ENCODE data around the gene ARAF. TPM values are rescaled to one million over a fixed set of nuclear protein-coding genes. Genes with fewer than 3 reads are reported as not detected.

Gene ARAF
- total RNA-seq, 8 experiments from 2014 or later: 9.8 to 44.9 (median 25.4) TPM

DNA sequence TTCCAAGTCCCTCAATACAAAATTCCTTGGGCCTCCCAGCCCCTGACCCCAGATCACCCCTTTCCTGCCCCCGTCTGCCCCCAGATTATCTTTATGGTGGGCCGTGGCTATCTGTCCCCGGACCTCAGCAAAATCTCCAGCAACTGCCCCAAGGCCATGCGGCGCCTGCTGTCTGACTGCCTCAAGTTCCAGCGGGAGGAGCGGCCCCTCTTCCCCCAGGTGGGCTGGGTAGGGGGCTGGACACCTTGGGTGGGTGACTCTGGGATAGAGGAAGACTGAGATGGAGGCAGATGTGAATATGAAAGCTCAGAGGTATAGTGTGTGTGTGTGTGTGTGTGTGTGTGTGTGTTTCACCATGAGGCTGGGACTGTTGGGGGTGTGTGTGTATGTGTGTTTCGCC lies 9.8 kb downstream of the ARAF start:
- ATAC-seq (replicated peaks in 6 of 8): no peak
- WGBS, 10 experiments: 40% methylated on average over 1 of the region's 8 CpGs; no CpG with 5 or more reads in 9 of the 10 experiments
- Histone ChIP-seq H3K27ac (no peak overlapping the region), H3K4me1 (replicated peaks in 1 of 2) (no peaks in the 10 kb centered on the region), H3K4me3 (no peak overlapping the region)
- in situ Hi-C loops (cut with MboI; ENCODE audit: low pct_unique_long_range_greater_than_20kb in 2 of 9, low sequenced_read_pairs in 9 of 9, unreplicated experiment in 9 of 9): no loop called here

DNA sequence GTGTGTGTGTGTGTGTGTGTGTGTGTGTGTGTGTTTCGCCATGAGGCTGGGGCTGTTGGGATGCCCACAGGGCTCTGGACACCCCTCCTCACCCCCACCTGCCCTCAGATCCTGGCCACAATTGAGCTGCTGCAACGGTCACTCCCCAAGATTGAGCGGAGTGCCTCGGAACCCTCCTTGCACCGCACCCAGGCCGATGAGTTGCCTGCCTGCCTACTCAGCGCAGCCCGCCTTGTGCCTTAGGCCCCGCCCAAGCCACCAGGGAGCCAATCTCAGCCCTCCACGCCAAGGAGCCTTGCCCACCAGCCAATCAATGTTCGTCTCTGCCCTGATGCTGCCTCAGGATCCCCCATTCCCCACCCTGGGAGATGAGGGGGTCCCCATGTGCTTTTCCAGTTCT lies 10.2 kb downstream of the ARAF start:
- in situ Hi-C loops (cut with MboI; ENCODE audit: low pct_unique_long_range_greater_than_20kb in 2 of 9, low sequenced_read_pairs in 9 of 9, unreplicated experiment in 9 of 9): no loop called here
- no peaks in the 10 kb centered on the region for H3K4me1 ChIP-seq (replicated peaks in 1 of 2)
- H3K27ac ChIP-seq: no peak overlapping the region
- no CpG with 5 or more reads among the region's 11 CpGs for WGBS, 10 experiments
- no peak overlapping the region for H3K4me3 ChIP-seq
- ATAC-seq (replicated peaks in 6 of 8): peak in 1 of 8 experiments; percentile 23

DNA sequence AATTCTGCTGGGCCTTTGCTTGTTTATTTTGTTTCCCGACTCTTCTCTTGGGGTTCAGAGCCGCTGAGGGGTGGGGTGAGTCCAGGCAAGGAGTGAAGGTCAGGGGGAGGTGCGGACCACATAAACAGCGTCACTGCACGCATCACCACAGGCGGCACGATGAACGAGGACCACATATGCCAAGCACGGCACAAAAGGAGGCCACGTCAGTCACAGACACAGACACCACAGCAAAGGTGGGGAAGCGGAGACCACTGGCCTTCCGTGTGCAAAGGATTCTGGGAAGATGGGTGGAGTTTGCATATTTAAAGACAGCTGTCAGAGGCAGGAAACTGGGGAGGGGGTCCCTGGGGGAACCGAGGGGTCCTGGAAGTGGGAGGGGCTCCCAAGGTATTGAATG lies 10.9 kb downstream of the ARAF start:
- no peak for ATAC-seq (replicated peaks in 6 of 8)
- H3K4me1 ChIP-seq (replicated peaks in 1 of 2): no peaks in the 10 kb centered on the region
- in situ Hi-C loops (cut with MboI; ENCODE audit: low pct_unique_long_range_greater_than_20kb in 2 of 9, low sequenced_read_pairs in 9 of 9, unreplicated experiment in 9 of 9): no loop called here
- H3K27ac ChIP-seq: no peak overlapping the region
- 40% methylated on average over 2 of the region's 13 CpGs; no CpG with 5 or more reads in 9 of the 10 experiments for WGBS, 10 experiments
- no peak overlapping the region for H3K4me3 ChIP-seq

DNA sequence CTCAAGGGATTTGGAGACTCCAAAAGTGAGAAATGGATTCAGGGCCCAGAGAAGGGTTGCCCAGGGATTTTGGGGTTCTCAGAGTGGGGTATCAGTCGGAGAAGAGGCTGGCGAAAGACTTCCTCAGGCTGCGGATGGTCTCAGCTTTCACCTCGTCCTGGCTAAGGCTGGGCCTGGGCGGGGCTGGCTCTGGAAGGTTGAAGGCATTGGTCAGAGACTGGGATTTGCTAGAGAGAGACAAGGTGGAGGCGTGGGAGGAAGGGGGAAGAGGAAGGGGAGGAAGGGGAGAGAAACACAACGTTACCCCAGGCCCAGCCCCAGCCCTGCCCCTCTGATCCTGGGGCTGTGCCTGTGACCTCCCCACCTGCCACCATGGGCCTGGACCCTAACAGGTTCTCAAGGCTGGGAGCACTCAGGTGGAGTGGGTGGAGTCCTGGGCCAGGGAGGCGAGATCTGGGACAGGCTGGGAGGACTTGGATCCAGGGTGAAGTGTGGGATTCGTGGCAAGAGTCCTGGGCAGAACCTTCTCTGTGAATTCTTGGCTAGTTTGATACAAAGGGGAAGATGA lies 11.9 kb downstream of the ARAF start:
- Histone ChIP-seq H3K4me3 (no peak overlapping the region), H3K4me1 (replicated peaks in 1 of 2) (no peaks in the 10 kb centered on the region), H3K27ac (no peak overlapping the region)
- no peak for ATAC-seq (replicated peaks in 6 of 8)
- 55% methylated on average over 2 of the region's 9 CpGs; no CpG with 5 or more reads in 9 of the 10 experiments for WGBS, 10 experiments
- in situ Hi-C loops (cut with MboI; ENCODE audit: low pct_unique_long_range_greater_than_20kb in 2 of 9, low sequenced_read_pairs in 9 of 9, unreplicated experiment in 9 of 9): no loop called here

DNA sequence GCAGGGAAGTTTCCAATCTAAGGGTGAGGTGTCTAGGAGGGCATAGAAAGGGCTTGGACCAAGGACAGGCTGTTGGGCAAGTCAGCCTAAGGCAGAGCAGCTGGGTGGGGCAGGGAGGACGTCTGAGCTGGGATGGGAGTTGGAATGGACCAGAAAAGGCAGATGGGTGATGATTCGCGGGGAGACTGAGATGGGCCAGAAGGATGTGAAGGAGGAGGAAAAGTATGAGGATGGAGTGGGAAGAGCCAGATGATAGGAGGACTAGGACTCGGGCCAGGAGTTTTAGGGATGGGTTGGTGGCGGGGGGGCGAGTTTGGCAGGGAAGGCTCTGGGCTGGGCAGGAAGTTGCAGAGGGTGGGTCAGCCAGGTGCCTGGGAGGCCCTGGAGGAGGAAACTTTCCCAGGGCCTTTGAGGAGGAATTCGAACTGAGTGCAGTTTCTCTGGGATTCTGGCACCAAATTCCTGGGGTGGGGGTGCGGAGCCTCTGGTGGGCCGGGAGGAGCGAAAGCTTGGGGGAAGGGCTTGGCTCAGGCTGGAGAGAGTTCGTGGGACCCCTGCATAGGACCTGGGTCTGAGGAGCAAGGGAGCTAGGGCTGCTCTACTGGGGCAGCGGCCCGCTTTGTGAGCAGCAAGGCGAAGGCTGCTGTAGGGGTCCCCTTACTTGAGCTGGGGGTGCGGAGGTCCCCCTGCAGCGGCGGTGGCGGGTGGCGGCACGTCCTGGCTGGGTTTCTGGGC lies 12.5 kb downstream of the ARAF start:
- 7% methylated on average over 4 of the region's 20 CpGs; no CpG with 5 or more reads in 9 of the 10 experiments for WGBS, 10 experiments
- in situ Hi-C loops (cut with MboI; ENCODE audit: low pct_unique_long_range_greater_than_20kb in 2 of 9, low sequenced_read_pairs in 9 of 9, unreplicated experiment in 9 of 9): no loop called here
- no peak overlapping the region for H3K4me3 ChIP-seq
- no peak overlapping the region for H3K27ac ChIP-seq
- peak; percentile 10 to 54 (median 25) for ATAC-seq (replicated peaks in 6 of 8)
- H3K4me1 ChIP-seq (replicated peaks in 1 of 2): no peaks in the 10 kb centered on the region

DNA sequence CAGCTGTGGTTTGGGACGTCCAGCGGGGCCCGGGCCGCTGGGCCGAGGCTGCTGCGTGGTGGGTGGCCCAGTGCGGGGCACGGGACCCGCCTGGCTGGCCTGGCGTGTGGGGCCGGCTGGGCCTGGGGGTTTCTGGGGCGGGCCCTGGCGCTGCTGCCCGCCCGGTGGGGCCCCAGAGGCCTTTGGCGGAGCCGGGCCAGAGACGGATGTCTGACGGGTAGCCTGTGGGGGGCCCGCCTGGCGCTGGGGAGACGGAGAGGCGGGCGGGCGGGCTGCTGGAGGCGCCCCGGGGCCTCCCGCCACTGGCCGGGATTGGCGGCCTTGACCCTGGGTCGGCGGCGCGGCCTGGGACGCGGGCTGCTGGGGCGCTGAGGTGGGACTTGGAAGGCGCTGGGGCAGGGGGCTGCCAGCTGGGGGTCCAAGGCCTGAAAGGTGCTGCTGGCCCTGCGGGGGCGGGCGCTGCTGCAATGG lies 13.1 kb downstream of the ARAF start:
- WGBS, 10 experiments: no CpG with 5 or more reads among the region's 41 CpGs
- in situ Hi-C loops (cut with MboI; ENCODE audit: low pct_unique_long_range_greater_than_20kb in 2 of 9, low sequenced_read_pairs in 9 of 9, unreplicated experiment in 9 of 9): no loop called here
- Histone ChIP-seq H3K27ac (no peak overlapping the region), H3K4me3 (no peak overlapping the region), H3K4me1 (replicated peaks in 1 of 2) (no peaks in the 10 kb centered on the region)
- ATAC-seq (replicated peaks in 6 of 8): peak in 7 of 8 experiments; percentile 6 to 55 (median 30)

DNA sequence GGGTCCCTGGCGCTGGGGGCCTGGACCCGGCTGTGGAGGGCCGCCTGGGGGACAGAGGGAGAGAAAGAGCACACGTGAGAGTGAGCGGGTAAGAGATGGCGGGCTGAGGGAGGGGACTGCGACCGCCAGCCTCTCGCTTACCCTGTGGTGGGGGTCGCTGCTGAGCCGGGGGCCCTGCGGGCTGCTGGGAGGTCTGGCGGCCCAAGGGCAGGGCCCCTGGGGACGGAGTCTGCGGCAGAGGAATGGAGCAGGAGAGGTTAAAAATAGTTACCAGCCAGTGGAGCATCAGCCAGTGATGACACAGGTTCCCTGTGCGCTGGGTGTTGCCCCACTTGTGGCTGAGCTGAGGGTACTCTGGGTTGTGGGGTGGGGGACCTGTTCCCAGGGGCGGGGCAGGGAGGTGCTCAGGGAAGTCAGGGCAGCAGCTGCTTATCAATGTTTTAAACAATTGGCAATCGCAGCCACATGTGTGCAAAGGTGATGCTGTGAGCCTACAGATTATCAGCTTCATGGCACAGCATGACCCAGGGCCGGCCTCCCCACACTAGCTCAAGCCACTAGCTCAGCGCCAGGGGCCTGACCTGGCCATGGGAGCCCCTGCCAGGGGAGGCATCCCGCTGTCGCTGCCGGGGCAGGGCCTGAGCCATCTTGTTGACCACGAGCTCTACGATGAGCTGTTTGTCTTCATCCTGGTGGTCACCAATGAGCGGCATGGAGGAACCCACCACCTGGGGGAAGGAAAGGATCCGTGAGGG lies 13.7 kb downstream of the ARAF start:
- H3K27ac ChIP-seq: no peak overlapping the region
- peak in 6 of 8 experiments; percentile 3 to 57 (median 32) for ATAC-seq (replicated peaks in 6 of 8)
- in situ Hi-C loops (cut with MboI; ENCODE audit: low pct_unique_long_range_greater_than_20kb in 2 of 9, low sequenced_read_pairs in 9 of 9, unreplicated experiment in 9 of 9): no loop called here
- H3K4me1 ChIP-seq (replicated peaks in 1 of 2): no peaks in the 10 kb centered on the region
- 94% methylated on average over 3 of the region's 27 CpGs; no CpG with 5 or more reads in 9 of the 10 experiments for WGBS, 10 experiments
- no peak overlapping the region for H3K4me3 ChIP-seq

DNA sequence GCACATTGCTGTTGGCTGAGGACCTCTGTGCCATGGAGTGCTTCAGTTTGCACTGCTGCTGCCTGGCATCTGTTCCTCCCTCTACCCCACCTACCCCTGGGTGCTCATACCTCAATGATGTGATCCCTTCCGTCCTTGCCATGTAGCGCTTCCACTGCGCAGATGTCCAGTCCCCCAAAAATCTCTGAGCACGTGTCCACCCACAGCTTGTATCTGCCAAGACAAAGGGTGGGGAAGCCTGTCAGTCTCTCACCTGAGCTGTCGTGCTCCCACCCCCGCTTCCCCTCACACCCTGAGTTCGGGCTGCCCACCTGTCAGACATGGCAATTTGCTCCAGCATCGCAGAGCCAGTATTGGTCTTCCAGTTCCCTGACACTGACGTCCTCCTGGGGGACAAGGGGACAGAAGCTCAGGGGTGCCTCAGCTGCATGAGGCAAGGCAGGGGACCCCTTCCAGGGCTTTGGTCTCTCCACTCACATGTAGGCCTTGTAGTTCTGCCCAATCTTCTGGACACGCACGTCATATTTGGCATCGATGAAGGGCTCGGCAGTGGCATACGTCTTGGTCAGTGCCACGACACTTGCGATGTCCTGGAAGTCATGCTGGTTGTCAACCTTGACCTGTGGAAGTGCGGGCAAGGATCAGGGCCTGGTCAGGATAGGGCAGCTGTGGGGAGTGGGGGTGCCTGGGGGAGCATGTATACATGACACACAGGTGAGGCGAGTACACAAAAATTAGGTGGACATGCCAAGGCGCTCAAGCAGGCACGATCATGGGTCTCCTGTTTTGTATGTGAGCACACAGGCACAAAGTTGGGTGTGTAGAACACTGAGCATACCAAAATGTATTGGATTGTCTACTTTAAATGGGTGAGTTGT lies 15.3 kb downstream of the ARAF start:
- in situ Hi-C loops (cut with MboI; ENCODE audit: low pct_unique_long_range_greater_than_20kb in 2 of 9, low sequenced_read_pairs in 9 of 9, unreplicated experiment in 9 of 9): no loop called here
- ATAC-seq (replicated peaks in 6 of 8): no peak
- no peaks in the 10 kb centered on the region for H3K4me1 ChIP-seq (replicated peaks in 1 of 2)
- H3K27ac ChIP-seq: no peak overlapping the region
- WGBS, 10 experiments: 40 to 92% (median 80%) methylated on average over 1 to 2 of the region's 20 CpGs; no CpG with 5 or more reads in 7 of the 10 experiments
- no peak overlapping the region for H3K4me3 ChIP-seq

DNA sequence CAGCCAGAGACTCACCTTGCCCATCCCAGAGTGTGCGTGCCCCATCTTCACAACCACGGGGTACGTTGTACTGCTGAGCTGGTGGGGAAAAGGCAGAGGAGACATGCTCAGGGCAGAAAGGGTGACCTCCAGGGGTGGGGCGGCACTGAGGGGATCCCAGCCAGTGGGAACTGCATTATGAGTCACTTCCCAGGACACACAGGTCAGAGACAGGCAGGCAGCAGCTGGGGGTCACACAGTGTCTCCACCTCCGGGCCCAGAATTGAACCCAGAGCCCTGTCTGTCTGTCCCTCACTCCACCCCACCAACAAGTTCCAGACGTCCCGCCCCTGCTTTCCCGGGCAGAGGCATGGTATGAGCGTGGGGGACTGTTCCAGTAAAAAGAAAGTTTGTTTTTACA lies 16.4 kb downstream of the ARAF start:
- Histone ChIP-seq H3K4me1 (replicated peaks in 1 of 2) (peaks cover 2 to 5% of the 10 kb centered on the region in 2 donors), H3K4me3 (no peak overlapping the region), H3K27ac (no peak overlapping the region)
- in situ Hi-C loops (cut with MboI; ENCODE audit: low pct_unique_long_range_greater_than_20kb in 2 of 9, low sequenced_read_pairs in 9 of 9, unreplicated experiment in 9 of 9): no loop called here
- WGBS, 10 experiments: no CpG with 5 or more reads among the region's 9 CpGs
- ATAC-seq (replicated peaks in 6 of 8): peak in 2 of 8 experiments; percentile 2 to 26

DNA sequence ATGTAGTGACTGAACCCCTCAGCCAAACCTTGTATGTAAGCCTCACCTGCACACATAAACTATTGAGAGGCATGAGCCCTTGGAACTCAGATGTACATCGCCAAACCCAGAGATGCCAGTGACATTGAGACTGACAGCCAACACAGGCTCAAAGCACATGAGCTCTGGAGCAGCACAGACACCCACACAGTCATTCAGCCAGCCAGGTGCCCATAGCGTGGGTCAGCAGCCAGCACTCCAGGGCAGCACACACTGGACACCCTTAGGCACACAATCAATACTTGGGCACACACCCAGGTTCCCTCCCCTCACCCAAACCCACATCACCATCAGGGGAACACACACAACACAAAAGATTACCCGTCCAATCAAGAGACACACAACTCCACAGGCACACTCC lies 16.9 kb downstream of the ARAF start:
- in situ Hi-C loops (cut with MboI; ENCODE audit: low pct_unique_long_range_greater_than_20kb in 2 of 9, low sequenced_read_pairs in 9 of 9, unreplicated experiment in 9 of 9): no loop called here
- 40% methylated on average over 1 of the region's 3 CpGs; no CpG with 5 or more reads in 9 of the 10 experiments for WGBS, 10 experiments
- H3K27ac ChIP-seq: no peak overlapping the region
- H3K4me1 ChIP-seq (replicated peaks in 1 of 2): peaks cover 2 to 5% of the 10 kb centered on the region in 2 donors
- H3K4me3 ChIP-seq: no peak overlapping the region
- no peak for ATAC-seq (replicated peaks in 6 of 8)

DNA sequence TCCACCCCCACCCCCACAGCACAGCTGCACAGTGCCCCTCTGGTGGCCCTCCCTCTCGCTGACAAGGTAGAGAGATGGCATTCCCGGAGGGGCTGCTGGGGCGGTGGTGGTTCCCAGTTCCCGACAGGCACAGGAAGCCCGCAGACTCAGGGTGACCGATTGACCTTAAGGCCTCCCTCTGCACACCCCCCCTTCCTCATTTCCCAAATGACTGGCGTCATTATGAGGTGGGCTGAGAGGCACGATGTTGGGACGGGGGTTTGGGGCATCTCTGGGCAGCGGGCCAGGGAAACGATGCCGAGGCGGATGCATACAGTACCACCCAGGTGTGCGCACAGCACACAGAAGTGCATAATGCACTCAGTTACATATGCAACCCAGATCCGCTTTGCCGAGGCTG lies 17.7 kb downstream of the ARAF start:
- Histone ChIP-seq H3K27ac (no peak overlapping the region), H3K4me1 (replicated peaks in 1 of 2) (peaks cover 2 to 8% of the 10 kb centered on the region in 2 donors), H3K4me3 (no peak overlapping the region)
- 35% methylated on average over 2 of the region's 16 CpGs; no CpG with 5 or more reads in 9 of the 10 experiments for WGBS, 10 experiments
- ATAC-seq (replicated peaks in 6 of 8): peak in 3 of 8 experiments; percentile 2 to 7 (median 3)
- in situ Hi-C loops (cut with MboI; ENCODE audit: low pct_unique_long_range_greater_than_20kb in 2 of 9, low sequenced_read_pairs in 9 of 9, unreplicated experiment in 9 of 9): no loop called here

DNA sequence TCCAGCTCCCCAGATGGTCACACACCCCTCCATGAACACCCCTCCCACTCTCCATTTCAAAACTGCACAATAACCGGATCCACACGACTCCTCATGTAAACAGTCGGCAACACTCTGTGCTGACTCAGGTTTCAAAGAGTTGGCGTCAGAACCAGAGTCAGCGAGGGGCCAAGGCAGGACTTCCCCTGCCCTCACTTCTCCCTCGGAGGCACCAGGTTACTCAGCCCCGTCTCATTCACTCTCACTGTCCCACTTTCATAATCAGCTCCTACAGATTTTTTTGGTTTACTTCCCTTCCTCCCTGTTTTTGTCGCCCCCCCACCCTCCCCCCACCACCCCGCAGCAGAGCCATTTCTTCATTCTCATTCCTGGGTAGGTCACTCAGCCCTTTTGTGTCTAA lies 18.5 kb downstream of the ARAF start:
- in situ Hi-C loops (cut with MboI; ENCODE audit: low pct_unique_long_range_greater_than_20kb in 2 of 9, low sequenced_read_pairs in 9 of 9, unreplicated experiment in 9 of 9): no loop called here
- H3K4me3 ChIP-seq: no peak overlapping the region
- WGBS, 10 experiments: 100% methylated on average over 1 of the region's 9 CpGs; no CpG with 5 or more reads in 9 of the 10 experiments
- no peak overlapping the region for H3K27ac ChIP-seq
- ATAC-seq (replicated peaks in 6 of 8): no peak
- H3K4me1 ChIP-seq (replicated peaks in 1 of 2): peaks cover 2 to 8% of the 10 kb centered on the region in 2 donors
